HEK293 (cell line): Measurements from ENCODE around the gene PEX7.
"Not testable (repeated sequence)": the region's sequence is repeated elsewhere in the genome, so short reads cannot be mapped to it uniquely, and the experiment has no call there.

Experiments
- CTCF ChIA-PET: fragments of 350-600 bp; formaldehyde crosslinking; extraction: SDS; loops from one replicate; lab custom pipeline; 2021; ENCODE audit warnings: antibody characterized with exemption; lab: Yijun Ruan, JAX
- POLR2A ChIA-PET: fragments of 300-600 bp; formaldehyde crosslinking; extraction: SDS; loops from one replicate; lab custom pipeline; 2020; ENCODE audit warnings: antibody characterized with exemption, inconsistent platforms; lab: Yijun Ruan, JAX
- H3K27ac ChIP-seq: fragments of 200-500 bp; sonication (Bioruptor generic); 2 replicates; pipeline ENCODE4 v1.5.1; 2014; ENCODE audit warnings: low read depth, low read length, control low read depth, inconsistent platforms; ENCODE audit errors: extremely low read depth
- H3K36me3 ChIP-seq, 2 experiments: fragments of 200-500 bp in 1 of 2; sonication (Bioruptor generic) in 1 of 2; 1 replicate in 1 of 2; 2 replicates in 1 of 2; pipeline ENCODE4 v1.5.1; 2014 to 2017; ENCODE audit warnings: inconsistent platforms in 2 of 2, low read length in 2 of 2; ENCODE audit not compliant: control insufficient read depth in 2 of 2, insufficient read depth in 1 of 2
- H3K4me1 ChIP-seq: fragments of 200-500 bp; sonication (Bioruptor generic); 2 replicates; pipeline ENCODE4 v1.5.1; 2014; ENCODE audit warnings: mild to moderate bottlenecking, low read length, inconsistent platforms; ENCODE audit not compliant: control insufficient read depth, insufficient read depth
- H3K4me3 ChIP-seq: 2 replicates; pipeline ENCODE4 v1.5.1; 2011; ENCODE audit warnings: low read depth, mild to moderate bottlenecking, control low read depth, low read length, moderate library complexity
- H3K9me3 ChIP-seq: fragments of 200-500 bp; sonication (Bioruptor generic); 2 replicates; pipeline ENCODE4 v1.5.1; 2014; ENCODE audit warnings: low read depth, low read length, inconsistent platforms; ENCODE audit not compliant: control insufficient read depth, insufficient read depth
- BCL11B ChIP-seq: fragments of 450-650 bp; formaldehyde crosslinking; IDR thresholded peaks from 2 replicates; pipeline ENCODE4 v1.5.1; 2016; ENCODE audit warnings: low read depth, missing biosample characterization, missing genetic modification characterization
- FEZF1 ChIP-seq: fragments of 450-650 bp; formaldehyde crosslinking; IDR thresholded peaks from 2 replicates; pipeline ENCODE4 v1.5.1; 2016; ENCODE audit warnings: missing biosample characterization, missing genetic modification characterization
- IKZF3 ChIP-seq: fragments of 450-650 bp; IDR thresholded peaks from 2 replicates; pipeline ENCODE4 v1.5.0; 2018; ENCODE audit warnings: missing biosample characterization, mild to moderate bottlenecking, missing genetic modification characterization, moderate library complexity
- KLF7 ChIP-seq: fragments of 450-650 bp; formaldehyde crosslinking; IDR thresholded peaks from 2 replicates; pipeline ENCODE4 v1.5.1; 2016; ENCODE audit warnings: missing biosample characterization, missing genetic modification characterization, borderline replicate concordance
- MYNN ChIP-seq: fragments of 450-650 bp; formaldehyde crosslinking; IDR thresholded peaks from 2 replicates; pipeline ENCODE4 v1.5.1; 2016; ENCODE audit warnings: missing biosample characterization, missing genetic modification characterization, borderline replicate concordance
- ZBTB17 ChIP-seq: fragments of 450-650 bp; formaldehyde crosslinking; IDR thresholded peaks from 2 replicates; pipeline ENCODE4 v1.5.1; 2016; ENCODE audit warnings: missing biosample characterization, missing genetic modification characterization
- ZBTB48 ChIP-seq: fragments of 450-650 bp; formaldehyde crosslinking; IDR thresholded peaks from 2 replicates; pipeline ENCODE4 v1.5.1; 2016; ENCODE audit warnings: missing biosample characterization, missing genetic modification characterization
- ZBTB8A ChIP-seq: fragments of 450-650 bp; formaldehyde crosslinking; IDR thresholded peaks from 2 replicates; pipeline ENCODE4 v1.5.1; 2016; ENCODE audit warnings: missing biosample characterization, missing genetic modification characterization
- ZEB2 ChIP-seq: fragments of 450-650 bp; formaldehyde crosslinking; IDR thresholded peaks from 2 replicates; pipeline ENCODE4 v1.5.1; 2016; ENCODE audit warnings: missing biosample characterization, missing genetic modification characterization
- ZIC2 ChIP-seq: fragments of 450-650 bp; formaldehyde crosslinking; IDR thresholded peaks from 2 replicates; pipeline ENCODE4 v1.5.1; 2016; ENCODE audit warnings: missing biosample characterization, missing genetic modification characterization
- ZNF140 ChIP-seq: fragments of 450-650 bp; formaldehyde crosslinking; IDR thresholded peaks from 2 replicates; pipeline ENCODE4 v1.5.1; 2016; ENCODE audit warnings: missing biosample characterization, missing genetic modification characterization
- ZNF146 ChIP-seq: fragments of 450-650 bp; formaldehyde crosslinking; IDR thresholded peaks from 2 replicates; pipeline ENCODE4 v1.5.1; 2016; ENCODE audit warnings: missing biosample characterization, missing genetic modification characterization
- ZNF16 ChIP-seq: fragments of 450-650 bp; formaldehyde crosslinking; IDR thresholded peaks from 2 replicates; pipeline ENCODE4 v1.5.1; 2016; ENCODE audit warnings: low read depth, missing biosample characterization, missing genetic modification characterization
- ZNF302 ChIP-seq: fragments of 450-650 bp; formaldehyde crosslinking; IDR thresholded peaks from 2 replicates; pipeline ENCODE4 v1.5.1; 2016; ENCODE audit warnings: missing biosample characterization, missing genetic modification characterization, low read depth
- ZNF433 ChIP-seq: fragments of 450-650 bp; formaldehyde crosslinking; IDR thresholded peaks from 2 replicates; pipeline ENCODE4 v1.5.1; 2016; ENCODE audit warnings: missing biosample characterization, missing genetic modification characterization, low read depth
- ZNF48 ChIP-seq: fragments of 450-650 bp; formaldehyde crosslinking; IDR thresholded peaks from 2 replicates; pipeline ENCODE4 v1.5.1; 2016; ENCODE audit warnings: missing biosample characterization, missing genetic modification characterization
- ZNF530 ChIP-seq: fragments of 450-650 bp; formaldehyde crosslinking; IDR thresholded peaks from 2 replicates; pipeline ENCODE4 v1.5.1; 2016; ENCODE audit warnings: low read depth, missing biosample characterization, missing genetic modification characterization
- ZNF585B ChIP-seq: fragments of 450-650 bp; formaldehyde crosslinking; IDR thresholded peaks from 2 replicates; pipeline ENCODE4 v1.5.1; 2016; ENCODE audit warnings: missing biosample characterization, missing genetic modification characterization
- ZNF654 ChIP-seq: fragments of 450-650 bp; formaldehyde crosslinking; IDR thresholded peaks from 2 replicates; pipeline ENCODE4 v1.5.1; 2016; ENCODE audit warnings: low read depth, missing biosample characterization, missing genetic modification characterization
- ZNF707 ChIP-seq: fragments of 450-650 bp; formaldehyde crosslinking; IDR thresholded peaks from 2 replicates; pipeline ENCODE4 v1.5.1; 2016; ENCODE audit warnings: missing biosample characterization, missing genetic modification characterization
- TF ChIP-seq, protein P1 (sequence below): fragments of 450-650 bp; IDR thresholded peaks from 2 replicates; pipeline ENCODE4 v1.5.1; 2018; ENCODE audit warnings: missing biosample characterization, missing genetic modification characterization
- TF ChIP-seq, protein P2 (sequence below): fragments of 450-650 bp; formaldehyde crosslinking; IDR thresholded peaks from 2 replicates; pipeline ENCODE4 v1.5.1; 2017; ENCODE audit warnings: missing biosample characterization, missing genetic modification characterization

PEX7 gene

DNA sequence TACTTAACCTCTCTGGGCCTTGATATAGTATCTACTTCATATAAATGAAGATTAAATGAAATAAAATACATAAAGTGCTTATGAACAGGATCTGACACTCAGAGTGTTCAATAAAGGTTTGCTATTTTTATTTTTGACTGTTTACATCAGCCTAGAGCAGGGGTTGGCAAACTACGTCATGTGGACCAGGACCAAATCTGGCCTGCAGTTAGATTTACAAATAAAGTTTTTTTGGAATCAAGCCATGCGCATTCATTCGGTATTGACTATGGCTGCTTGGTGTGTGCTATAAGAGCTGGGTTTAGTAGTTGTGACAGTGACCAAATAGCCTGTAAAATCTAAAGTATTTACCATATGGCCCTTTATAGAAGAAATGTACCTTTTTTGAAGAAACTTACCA, 20.8 kb downstream of the PEX7 start:
- H3K4me3 ChIP-seq, result no peak overlapping the region

DNA sequence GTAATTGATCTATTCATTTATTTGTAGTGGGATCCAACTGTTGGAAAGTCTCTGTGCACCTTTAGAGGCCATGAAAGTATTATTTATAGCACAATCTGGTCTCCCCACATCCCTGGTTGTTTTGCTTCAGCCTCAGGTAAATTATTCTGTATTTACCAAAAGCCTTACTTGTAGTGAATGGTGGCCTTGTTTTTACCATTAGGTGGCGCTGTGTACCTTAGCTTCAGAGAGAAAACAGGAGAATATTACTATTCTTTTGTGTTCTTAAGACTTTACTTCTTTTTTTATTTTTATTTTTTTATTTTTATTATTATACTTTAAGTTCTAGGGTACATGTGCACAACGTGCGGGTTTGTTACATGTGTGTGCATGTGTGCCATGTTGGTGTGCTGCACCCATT, 23.7 kb downstream of the PEX7 start:
- ChIA-PET CTCF (interaction anchor here (0.5 to 3.4 kb wide), 23 partner anchors 9 to 564 kb away, joined by 3 to 33 read pairs (median 4); partner anchors contain the start of genes MAP3K5 and SLC35D3), POLR2A (interaction anchor here (0.9 kb wide), 1 partner anchor 76 kb away, joined by 3 read pairs; the partner anchor contains the start of gene SLC35D3)
- H3K4me1 ChIP-seq, result no peaks in the 10 kb centered on the region
- H3K9me3 ChIP-seq, result no peaks in the 10 kb centered on the region
- no peak overlapping the region for H3K4me3 ChIP-seq
- peaks cover 0 to 3% of the 10 kb centered on the region in 2 experiments; a peak in 2 of 3 replicates for H3K36me3 ChIP-seq
- peak; percentile 75 for TF ChIP-seq ZNF654 (tag by site-specific recombination)
- no peak for TF ChIP-seq ZNF707 (tag by site-specific recombination)
- H3K27ac ChIP-seq, result no peak overlapping the region

More for the DNA sequence above, 20.8 kb downstream of the PEX7 start:
- POLR2A ChIA-PET, result interaction anchor here (1.0 kb wide), 1 partner anchor 21 kb away, joined by 3 read pairs; the partner anchor contains the start of gene PEX7
- H3K9me3 ChIP-seq, result no peaks in the 10 kb centered on the region
- no peak overlapping the region for H3K27ac ChIP-seq
- H3K36me3 ChIP-seq, result peaks cover 0 to 3% of the 10 kb centered on the region in 2 experiments; a peak in 2 of 3 replicates
- TF ChIP-seq FEZF1 (tag by site-specific recombination) (no peak), ZBTB48 (tag by site-specific recombination) (no peak), MYNN (no peak), ZIC2 (tag by site-specific recombination) (no peak), ZBTB17 (tag by site-specific recombination) (no peak), ZNF585B (tag by site-specific recombination) (no peak), ZNF48 (tag by site-specific recombination) (no peak), IKZF3 (no peak), ZNF433 (no peak), ZNF140 (tag by site-specific recombination) (no peak), BCL11B (no peak), ZNF16 (no peak), ZNF530 (tag by site-specific recombination) (no peak), ZEB2 (tag by site-specific recombination) (no peak), KLF7 (tag by site-specific recombination) (no peak), ZNF302 (tag by site-specific recombination) (no peak), ZBTB8A (no peak), ZNF654 (tag by site-specific recombination) (no peak)
- TF ChIP-seq, protein P1, sequence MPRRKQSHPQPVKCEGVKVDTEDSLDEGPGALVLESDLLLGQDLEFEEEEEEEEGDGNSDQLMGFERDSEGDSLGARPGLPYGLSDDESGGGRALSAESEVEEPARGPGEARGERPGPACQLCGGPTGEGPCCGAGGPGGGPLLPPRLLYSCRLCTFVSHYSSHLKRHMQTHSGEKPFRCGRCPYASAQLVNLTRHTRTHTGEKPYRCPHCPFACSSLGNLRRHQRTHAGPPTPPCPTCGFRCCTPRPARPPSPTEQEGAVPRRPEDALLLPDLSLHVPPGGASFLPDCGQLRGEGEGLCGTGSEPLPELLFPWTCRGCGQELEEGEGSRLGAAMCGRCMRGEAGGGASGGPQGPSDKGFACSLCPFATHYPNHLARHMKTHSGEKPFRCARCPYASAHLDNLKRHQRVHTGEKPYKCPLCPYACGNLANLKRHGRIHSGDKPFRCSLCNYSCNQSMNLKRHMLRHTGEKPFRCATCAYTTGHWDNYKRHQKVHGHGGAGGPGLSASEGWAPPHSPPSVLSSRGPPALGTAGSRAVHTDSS (tag by site-specific recombination), result no peak
- TF ChIP-seq, protein P2, sequence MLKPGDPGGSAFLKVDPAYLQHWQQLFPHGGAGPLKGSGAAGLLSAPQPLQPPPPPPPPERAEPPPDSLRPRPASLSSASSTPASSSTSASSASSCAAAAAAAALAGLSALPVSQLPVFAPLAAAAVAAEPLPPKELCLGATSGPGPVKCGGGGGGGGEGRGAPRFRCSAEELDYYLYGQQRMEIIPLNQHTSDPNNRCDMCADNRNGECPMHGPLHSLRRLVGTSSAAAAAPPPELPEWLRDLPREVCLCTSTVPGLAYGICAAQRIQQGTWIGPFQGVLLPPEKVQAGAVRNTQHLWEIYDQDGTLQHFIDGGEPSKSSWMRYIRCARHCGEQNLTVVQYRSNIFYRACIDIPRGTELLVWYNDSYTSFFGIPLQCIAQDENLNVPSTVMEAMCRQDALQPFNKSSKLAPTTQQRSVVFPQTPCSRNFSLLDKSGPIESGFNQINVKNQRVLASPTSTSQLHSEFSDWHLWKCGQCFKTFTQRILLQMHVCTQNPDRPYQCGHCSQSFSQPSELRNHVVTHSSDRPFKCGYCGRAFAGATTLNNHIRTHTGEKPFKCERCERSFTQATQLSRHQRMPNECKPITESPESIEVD (tag by site-specific recombination), result no peak
- TF ChIP-seq, all 188 proteins: peak for 0
- peaks cover 7% of the 10 kb centered on the region for H3K4me1 ChIP-seq
- CTCF ChIA-PET, result interaction anchor here (0.6 to 3.4 kb wide), 12 partner anchors 11 to 800 kb away, joined by 3 to 33 read pairs (median 5); partner anchors contain the start of genes PEX7 and SLC35D3

DNA sequence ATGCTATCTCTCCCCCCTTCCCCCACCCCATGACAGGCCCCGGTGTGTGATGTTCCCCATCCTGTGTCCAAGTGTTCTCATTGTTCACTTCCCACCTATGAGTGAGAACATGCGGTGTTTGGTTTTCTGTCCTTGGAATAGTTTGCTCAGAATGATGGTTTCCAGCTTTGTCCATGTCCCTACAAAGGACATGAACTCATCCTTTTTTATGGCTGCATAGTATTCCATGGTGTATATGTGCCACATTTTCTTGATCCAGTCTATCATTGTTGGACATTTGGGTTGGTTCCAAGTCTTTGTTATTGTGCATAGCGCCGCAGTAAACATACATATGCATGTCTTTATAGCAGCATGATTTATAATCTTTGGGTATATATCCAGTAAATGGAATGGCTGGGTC, 24.1 kb downstream of the PEX7 start:
- H3K27ac ChIP-seq, H3K36me3 ChIP-seq, H3K4me1 ChIP-seq, POLR2A ChIA-PET, H3K9me3 ChIP-seq, H3K4me3 ChIP-seq: not testable (repeated sequence)
- CTCF ChIA-PET, result interaction anchor here (0.5 to 3.4 kb wide), 13 partner anchors 9 to 565 kb away, joined by 3 to 33 read pairs (median 5); partner anchors contain the start of gene MAP3K5
- TF ChIP-seq ZNF146 (tag by site-specific recombination), result peak; percentile 91

DNA sequence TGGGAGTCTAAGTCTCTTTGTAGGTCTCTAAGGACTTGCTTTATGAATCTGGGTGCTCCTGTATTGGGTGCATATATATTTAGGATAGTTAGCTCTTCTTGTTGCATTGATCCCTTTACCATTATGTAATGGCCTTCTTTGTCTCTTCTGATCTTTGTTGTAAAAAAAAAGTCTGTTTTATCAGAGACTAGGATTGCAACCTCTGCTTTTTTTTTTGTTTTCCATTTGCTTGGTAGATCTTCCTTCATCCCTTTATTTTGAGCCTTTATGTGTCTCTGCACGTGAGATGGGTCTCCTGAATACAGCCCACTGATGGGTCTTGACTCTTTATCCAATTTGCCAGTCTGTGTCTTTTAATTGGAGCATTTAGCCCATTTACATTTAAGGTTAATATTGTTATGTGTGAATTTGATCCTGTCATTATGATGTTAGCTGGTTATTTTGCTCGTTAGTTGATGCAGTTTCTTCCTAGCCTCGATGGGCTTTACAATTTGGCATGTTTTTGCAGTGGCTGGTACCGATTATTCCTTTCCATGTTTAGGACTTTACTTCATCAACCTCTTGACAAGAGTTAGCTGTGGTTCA, 27.7 kb downstream of the PEX7 start:
- H3K9me3 ChIP-seq, H3K4me3 ChIP-seq, H3K4me1 ChIP-seq, POLR2A ChIA-PET, H3K27ac ChIP-seq, H3K36me3 ChIP-seq: not testable (repeated sequence)
- CTCF ChIA-PET, result interaction anchor here (0.7 kb wide), 1 partner anchor 153 kb away, joined by 3 read pairs; no protein-coding TSS in a partner anchor
